GM19351 (cell line): Measurements from ENCODE around the gene ZNF512B.

Source experiments
- ATAC-seq: cut with Tn5 transposase; IDR thresholded peaks from one replicate; pipeline ENCODE4 v1.9.1; 2021; ENCODE audit warnings: mild to moderate bottlenecking, moderate library complexity; ENCODE audit not compliant: unreplicated experiment

The ZNF512B gene

DNA sequence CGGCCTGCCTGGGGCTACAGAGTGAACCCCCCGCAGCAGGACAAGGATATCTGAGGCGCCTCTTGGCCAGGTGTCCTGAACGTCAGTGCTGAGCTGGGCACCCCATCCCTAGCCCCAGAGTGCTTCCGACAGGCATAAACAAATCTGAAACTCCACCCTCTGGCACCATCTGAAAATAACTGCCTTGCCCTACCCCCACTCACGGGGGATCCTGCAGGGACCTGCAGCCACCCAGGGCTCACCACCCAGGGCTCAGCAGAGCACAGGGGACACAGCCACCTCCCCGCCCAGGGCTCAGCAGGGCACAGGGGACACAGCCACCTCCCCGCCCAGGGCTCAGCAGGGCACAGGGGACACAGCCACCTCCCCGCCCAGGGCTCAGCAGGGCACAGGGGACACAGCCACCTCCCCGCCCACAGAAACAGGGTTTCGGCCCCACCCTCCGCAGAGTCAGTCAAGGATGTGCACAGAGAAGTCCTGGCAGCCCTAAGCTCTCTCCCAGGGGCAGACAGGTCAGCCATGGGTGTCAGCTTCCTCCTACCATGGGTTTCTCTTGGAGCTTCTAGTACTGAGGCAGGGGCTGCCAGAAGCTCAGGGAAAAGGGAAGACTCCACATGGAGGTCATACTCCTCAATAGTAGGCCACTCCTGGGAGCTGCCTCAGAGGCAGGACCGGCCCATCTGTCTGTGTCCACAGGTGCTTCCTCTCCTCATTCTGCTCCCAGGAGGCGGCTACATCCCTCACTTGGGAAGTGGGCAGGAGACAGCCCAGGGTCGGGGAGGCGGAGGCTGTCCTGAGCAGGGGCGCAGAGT is 18.1 kb downstream of the ZNF512B start:
- ATAC-seq, result no peak

DNA sequence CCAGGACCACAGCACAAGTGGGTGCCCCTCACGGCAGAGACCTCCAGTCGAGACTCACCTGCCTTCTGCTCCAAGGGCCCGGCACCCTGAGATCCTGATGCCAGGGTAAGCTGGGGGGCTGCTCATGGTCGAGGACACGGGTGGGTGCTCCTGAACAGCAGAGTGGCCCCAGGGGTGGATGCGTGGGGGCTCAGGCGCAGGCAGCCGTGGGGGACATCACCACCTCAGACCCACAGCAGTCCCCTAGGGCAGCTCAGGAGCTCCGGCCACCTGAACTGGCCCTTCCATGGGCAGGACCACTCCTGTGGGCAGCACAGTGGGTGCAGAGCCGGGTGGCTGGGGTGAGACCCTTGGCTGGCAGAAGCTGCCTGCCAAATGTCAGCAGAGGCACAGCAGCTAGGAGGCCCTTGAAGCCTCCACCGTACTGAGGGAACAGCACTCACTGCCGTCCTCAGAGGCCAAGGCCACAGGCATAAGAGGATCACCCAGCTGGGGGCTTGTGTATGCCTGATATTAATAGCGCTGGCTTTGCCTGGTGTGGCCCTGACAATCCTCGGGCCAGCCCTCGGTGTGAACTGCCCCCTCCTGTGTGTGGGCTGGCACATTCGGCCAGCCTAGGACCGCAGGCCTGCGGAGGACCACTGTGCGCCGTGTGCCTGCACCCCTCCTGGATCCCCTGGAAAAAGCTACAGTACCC is 18.9 kb downstream of the ZNF512B start:
- no peak for ATAC-seq

DNA sequence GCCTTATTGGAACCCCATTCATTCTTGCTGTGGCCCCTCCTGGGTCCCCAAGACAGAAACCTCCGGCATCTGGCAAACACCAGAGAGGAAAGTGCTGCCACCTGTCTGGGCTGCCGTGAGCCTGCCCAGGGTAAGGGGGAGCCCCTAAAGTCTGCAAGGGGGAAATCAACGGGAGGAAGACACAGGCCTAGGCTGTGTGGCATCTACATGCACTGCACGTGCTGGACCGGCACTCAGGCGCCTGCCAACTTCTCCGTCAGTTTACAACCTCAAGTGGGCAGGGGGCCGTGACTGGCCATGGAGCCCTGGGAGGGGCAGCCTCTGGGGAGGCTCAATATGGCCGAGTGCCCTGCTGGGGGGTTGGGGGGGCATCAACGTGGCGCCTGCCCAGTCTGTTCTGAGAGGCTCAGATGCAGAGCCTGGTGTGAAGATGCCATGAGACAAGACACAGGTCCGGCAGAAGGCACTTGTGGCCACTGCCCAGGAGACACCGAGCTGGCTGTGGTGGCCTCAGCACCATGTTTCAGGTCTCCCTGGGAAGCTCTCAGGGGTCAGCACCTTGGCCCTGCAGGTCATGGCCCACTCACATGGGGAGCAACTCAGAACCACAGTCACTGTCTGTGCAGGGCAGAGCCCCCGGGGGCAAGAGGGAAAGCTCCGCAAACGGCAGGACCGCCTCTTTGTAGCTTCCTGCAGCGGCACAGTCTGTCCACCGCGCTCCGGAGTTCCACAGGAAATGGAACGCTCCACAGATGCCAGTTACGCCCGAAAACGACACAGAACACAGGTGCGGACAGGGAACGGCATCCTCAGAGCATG is 21.9 kb downstream of the ZNF512B start:
- ATAC-seq, result no peak

DNA sequence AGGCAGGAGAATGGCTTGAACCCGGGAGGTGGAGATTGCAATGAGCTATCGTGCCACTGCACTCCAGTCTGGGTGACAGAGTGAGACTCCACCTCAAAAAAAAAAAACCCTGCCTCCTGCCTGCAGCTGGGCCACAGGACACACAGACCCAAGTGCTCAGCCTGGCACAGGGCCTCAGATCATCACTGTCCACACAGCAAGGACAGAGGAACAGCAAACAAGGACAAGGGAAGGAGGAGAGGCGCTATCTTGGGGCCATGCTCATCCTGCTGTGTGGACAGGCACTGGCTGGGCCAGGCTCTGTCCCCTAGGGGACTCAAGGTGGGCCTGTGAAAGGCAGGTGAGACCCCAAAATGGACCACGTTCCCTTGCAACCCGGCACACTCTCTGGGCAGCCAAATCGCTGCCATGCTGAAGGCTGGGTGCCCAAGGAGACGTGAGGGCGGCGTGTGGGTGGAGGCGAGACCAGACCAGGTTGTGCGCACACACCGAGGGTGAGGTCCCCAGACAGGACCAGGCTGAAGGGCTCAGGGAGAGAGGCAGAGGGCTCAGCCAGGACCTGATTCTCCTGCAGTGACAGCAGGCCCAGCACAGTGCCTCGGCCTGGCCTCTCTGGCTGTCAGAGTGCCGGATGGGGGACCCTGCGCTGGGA is 22.6 kb downstream of the ZNF512B start:
- no peak for ATAC-seq

DNA sequence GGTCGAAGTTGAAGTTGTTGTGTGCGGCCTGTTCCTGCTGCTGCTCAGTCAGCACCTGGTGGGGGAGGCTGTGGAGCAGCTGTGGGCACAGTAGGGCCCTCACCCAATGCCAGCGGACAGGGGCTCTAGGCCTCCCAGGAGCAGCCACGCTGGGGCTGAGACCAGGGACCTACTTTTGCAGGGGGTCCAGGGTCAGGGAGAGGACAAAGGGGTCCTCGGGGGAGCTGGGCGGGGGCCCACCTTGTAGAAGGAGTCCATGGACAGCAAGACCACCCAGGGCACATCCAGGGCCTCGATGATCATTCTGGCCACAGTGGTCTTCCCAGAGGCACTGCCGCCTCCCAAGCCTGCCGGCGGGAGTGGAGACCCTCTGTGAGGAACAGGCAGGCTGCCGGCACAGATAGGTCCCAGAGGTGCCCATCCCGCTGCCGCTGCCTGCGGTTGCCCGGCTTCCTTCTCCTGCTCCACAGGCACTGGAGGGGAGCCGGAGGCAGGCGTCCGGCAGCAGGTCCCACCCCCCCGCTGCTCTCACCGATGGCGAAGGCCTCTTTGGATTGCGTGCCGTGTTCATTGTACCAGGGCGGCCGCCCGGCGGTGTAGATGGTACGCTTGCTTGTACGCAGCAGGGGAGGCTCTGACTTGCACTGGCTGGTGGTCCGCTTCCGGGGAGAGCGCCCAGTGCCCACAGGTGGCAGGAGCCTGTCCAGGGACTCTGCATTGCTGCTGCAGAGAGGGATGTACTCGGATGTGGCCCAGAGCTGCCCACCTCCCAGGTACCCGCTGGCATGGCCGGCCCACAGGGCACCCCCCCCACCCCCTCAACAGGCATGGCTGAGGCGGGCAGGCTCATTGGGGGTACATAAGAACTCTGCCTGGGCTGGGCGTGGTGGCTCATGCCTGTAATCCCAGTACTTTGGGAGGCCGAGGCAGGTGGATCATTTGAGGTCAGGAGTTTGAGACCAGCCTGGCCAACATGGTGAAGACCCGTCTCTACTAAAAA is 23.5 kb downstream of the ZNF512B start:
- ATAC-seq, result no peak

DNA sequence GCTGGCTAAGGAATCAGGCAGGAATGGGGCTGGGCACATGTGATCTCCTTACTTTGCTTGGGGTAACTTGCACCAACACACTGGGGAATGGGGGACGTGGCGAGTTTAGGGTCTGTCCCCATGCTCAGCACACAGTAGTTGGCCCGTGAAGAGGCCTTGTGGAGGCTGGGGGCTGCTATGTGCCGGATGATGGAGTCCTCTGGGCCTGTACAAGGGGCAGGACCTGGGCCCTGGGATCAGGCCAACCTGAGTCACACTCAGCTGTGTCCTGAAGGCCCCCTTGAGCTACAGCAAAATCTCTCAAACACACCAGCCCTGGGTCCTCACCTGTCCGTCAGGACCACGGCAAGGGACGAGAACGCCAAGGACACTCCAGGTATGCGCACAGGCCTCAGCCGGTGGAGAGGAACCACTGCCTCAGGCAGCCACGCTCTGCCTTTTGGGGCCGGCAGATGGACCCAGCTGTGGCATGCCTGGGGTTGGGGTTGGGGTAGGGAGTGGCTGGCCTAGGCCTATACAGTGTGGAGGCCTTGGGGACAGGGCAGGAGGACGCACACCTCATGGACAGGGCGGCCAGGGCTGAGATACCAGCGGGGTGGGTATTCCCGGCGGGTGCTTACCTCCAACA is 24.6 kb downstream of the ZNF512B start:
- no peak for ATAC-seq

DNA sequence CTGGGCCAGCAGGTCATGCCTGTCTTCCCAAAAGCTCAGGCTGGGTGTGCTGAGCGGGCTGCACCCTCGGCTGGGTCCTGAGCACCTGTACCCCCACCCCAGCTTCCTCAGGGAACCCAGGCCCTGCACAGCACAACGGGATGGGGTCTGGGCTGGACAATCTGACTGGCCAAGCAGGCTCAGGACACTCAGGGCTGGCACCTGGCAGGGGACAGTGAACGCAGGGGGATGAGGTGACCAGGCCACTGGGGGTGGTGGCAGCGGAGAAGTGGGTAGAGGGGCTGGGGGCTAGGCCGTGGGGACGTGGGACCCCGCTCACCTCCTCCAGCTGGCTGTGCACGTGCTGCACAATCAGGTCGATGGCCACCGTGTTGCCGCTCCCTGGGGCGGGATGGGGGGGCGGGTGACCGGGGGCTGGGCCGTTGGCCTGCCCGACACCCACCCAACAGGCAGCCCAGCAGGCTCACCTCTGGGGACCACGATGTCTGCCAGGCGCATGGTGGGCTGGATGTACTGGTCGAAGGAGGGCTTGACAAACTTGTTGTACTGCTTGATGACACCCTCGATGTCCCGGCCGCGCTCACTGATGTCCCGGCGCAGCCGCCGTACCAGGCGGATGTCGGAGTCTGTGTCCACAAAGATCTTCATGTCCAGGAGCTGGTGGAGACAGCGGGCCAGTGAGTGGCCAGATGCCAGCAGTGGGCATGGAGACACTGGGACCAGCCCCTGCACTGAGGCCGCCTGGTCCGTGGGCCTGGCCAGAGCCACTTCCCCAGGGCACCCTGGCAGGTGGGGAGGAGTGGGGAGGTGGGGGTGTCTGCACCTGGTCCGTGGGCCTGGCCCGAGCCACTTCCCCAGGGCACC is 25.4 kb downstream of the ZNF512B start:
- no peak for ATAC-seq

DNA sequence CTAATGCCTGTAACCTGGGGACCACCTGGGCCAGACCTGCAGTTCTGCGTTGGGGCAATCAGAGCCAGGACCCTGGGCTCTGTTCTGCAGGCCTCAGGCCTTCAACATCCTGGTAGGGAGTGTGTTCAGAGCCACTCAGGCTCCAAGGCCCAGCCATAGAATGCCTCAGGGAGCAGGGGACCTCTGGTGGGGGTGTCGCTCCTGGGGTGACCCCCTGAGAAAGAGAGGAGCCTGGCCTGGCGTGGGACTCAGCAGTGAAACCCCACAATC is 26.0 kb downstream of the ZNF512B start:
- no peak for ATAC-seq

DNA sequence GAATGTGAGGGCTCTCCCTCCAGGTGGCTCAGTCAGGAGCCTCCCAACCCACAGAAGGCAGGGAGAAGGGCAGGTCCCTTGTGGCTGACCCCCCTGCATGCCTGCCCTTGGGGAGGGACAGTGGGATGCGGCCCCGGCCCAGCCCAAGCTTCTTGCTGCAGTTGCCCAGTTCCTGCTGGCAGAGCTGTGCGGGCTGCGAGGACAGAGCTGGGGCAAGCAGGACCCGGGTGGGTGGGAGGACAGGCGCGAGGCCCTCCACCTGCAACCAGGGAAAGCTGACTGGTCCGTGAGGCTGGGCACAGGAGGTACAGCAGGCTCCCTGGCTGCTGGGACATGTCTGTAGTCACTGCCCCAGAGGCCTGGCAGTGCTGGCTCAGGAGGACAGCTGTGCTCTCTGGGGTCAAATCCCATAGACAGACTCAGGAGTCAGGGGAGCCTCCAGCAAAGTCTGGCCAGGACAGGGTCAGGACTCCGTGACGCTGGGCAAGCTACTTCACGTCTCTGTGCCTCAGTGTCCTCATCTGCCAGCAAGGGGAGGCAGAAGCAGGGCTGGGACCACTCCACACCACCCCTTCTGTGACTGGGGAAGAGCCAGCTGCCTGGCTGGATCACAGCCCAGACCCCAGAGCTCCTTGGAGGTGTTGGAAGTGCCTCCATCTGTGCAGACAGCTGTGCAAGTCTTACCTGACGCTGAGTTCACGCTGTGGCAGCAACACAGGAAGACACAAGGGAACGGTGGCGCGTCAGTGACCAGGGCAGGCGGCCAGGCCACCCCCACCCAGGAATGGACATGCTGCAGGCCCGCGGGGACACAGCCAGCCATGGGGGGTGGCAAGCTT is 26.5 kb downstream of the ZNF512B start:
- no peak for ATAC-seq

DNA sequence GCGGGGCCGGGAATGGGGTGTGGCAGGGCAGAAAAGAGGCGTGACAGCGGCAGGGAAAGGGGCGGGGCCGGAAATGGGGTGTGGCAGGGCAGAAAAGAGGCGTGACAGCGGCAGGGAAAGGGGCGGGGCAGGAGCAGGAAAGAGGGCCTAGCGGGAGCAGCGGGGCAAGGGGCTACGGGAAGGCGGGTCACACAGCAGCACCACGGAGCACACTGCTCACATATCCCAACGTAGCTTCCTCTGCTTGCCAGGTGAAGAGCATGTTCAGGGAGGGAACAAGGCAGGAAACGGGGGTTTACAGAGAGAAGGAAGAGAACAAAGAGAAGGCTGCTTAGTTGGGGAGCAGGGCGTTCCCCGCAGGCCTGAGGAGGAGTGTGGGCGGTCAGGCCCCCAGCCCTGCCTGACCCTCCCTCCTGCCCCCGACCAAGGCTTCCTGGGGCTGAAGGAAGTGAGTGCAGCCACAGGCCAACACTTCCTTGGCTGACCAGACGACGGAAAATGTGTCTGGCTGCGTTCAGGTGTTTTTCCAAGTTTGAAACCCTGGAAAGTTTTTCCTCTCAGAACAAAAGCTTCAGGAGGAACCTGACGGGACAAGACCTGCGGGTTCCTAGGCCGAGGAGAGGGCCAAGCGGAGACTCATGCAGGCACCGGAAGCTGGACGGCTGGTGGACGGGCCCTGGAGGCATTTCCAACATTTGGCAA is 27.3 kb downstream of the ZNF512B start:
- ATAC-seq, result no peak

DNA sequence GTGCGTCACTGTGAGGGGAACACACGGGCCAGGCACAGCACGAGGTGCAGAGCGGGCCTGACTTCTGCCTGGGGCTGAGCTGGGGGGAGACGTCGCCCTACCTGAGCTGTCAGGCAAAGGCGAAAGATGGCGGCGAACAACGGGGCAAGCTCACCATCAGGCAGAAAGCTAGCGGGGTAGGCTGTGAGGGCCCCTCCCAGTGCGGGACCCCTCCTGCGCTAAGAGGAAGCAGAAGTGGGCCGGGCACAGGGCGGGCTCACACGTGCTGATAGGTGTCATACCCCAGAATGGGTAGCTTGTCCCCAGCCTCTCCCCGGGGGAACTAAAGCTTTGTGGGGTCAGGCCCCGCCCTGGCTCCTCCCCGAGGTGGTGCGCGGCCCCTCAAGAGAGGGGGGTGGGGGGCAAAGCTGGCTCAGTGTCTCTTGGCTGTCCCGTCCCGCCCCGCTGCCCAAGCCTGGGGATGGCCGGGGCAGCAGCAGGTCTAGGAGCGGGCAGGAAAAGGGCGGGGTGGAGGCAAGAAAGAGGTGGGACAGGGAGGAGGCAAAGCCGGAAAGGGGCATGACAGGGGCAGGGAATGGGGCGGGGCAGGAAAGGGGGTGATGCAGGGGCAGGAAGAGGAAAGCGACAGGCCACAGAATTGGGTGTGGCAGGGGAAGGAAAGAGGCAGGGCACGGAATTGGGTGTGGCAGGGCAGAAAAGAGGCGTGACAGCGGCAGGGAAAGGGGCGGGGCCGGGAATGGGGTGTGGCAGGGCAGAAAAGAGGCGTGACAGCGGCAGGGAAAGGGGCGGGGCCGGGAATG is 28.2 kb downstream of the ZNF512B start:
- ATAC-seq, result no peak

DNA sequence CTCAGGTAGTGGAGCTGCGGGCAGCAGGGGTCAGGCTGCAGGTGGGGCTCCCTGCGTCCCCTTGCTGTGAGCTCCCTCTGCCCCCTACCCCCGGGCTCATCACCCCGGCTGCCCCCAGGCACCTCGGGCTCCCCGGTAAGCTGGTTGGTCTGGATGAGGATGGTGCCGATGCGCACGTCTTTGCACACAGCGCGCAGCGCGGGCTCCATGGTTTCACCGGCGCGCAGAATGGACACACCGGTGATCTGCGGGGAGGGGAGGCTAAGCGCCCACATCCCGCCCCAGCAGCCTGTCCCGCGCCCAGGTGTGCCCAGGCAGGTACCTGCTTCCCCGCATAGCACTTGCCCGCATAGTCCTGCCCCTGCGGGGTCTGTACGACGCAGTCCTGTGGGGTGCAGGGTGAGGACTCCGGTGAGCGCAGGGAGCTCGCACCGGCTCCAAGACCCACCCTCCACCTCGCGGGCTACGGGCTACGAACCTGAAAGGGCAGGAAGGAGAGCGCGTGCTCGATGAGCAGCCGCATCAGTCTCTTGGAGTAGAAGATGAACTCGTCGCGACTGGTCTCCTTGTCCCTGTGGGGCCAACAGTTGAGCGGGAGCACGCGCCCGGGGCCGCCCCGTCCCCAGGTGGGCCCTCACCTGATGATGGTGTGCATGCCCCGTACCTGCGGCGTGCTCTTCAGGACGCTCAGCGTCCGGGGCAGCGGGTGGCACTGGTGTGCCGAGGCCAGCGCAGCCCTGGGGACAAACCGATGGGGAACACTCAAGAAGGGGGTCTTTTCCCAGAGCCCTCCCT is 29.1 kb downstream of the ZNF512B start:
- no peak for ATAC-seq

DNA sequence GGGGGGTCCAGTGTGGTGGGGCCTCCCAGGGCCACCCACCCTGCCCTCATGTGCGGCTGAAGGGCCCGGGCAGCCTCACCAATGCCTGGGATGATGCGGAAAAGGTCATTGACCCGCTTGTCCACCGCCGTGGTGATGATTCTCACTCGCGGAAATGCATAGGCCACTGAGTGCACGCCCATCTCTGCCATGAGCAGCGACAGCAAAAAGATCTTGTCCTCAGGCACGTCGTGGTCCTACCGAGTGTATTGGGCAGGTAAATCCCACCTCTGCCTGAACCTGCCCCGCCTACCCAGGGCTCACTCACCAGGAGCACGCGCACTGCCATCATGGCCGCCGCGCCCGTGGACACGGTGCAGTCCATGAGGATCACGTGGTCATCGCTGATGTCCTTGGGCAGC is 29.7 kb downstream of the ZNF512B start:
- no peak for ATAC-seq

DNA sequence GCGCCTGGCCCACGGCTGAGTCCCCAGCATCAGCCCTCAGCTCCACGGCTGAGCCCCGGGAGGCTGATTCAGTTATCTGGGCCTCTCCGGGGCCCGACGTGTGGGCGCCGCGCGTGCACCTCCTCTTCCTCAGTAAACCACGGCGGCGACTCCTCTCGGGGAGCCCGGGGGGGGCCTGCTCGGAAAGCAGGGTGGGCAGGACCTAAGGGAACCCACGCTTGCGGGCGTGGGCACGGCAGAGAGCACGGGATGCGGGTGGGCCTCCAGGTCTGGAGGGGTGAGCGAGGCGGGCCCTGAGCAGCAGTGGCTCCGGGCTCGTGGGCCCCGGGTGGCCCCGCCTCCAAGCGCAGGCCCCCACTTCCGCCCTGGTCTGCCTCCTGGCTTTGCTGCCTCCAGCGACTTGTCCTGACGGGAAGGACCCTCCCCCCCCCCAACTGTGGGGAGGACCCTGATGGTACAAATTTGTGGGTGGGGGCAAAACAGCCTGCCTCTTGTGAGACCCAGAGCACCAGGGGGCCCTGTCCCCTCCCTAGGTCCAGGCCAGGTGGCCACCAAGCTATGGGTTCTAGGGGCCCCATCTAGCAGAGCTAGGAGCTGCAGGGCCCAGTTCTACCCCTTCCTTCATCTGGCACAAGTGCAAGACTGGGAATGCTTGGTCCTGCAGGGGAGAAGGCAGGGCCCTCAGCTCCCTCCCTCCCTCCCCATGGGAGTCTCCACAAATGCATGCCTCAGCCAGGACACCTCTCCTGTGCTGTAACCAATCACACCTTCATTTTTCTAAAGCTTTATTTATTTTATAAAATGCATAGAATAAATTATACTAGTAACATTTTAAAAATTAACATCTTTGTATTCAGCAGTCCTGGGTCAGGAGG is 30.4 kb downstream of the ZNF512B start:
- ATAC-seq, result no peak

DNA sequence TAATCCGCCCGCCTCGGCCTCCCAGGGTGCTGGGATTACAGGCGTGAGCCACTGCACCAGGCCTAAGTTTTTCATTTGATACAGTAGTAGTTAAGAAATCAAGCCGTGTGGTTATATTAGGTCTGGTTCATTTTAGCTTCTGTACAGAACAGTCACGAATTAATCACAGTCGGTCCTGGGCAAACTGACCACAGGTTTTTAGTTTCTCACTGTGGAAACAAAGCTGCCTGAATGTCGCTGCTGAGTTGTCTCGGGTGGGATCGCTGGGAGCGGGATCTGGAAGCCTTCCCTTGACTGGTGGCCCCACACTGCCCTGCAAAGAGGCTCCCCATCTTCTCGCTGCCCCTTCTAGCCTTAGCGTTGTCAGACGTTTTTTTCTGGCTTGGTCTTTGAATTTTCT is 32.1 kb downstream of the ZNF512B start:
- no peak for ATAC-seq
